Pulmonary artery endothelial cell (primary cell): Measurements from ENCODE around the gene FAM83E. TPM values are rescaled to one million over a fixed set of nuclear protein-coding genes. Genes with fewer than 3 reads are reported as not detected.

Experiments used
- DNase-seq: peaks from one replicate; pipeline ENCODE4 v3.0.0-alpha.2; 2011; ENCODE audit warnings: low read depth, low spot score
- total RNA-seq: library from RNA; depleted of rRNA; stranded (reverse); fragments of >200 nt; gene quantifications from 2 replicates; pipeline ENCODE4 v1.2.3, GENCODE V29; 2014

FAM83E gene
- total RNA-seq, 1 donor from 2014 or later, result 0.73 TPM

DNA sequence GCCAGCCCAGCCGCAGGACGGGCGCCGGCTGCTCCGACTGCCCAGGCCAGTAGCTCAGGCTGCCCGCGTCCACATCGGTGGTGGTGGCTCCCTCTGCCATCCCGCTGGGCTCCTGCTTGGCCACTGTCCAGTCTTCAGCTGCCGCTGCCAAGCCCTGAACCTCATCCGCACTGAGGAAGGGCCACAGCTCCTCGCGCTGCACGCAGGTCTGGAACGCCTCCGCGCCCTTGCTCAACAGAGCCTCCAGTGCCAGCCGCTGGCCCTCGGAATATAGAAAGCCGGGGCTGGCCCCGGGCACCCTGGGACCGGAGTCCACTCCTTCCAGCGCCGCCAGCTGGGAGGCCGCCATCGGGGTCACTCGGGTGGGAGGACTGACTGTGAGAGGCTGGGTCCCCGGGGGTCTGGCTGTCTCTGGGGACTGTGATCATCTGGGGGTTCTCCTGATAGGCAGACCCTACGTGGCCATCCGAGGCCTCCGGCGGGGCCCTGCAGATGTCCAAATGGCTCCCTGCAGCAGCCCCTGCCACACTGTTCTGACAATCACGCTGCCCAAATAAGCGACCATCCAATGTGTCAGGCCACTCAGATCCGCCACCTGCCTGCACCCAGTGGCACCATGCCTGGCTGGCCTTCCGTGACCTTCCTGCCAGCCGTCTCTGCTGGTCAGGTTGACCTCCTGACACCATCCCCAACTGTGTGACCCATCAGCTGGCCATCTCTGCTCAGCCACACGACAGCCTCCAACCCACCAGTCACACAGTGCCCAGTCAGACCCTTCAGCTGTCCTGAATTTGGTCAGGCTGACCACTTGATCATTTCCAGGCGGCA, 1.6 kb downstream of the FAM83E start:
- DNase-seq, result no peak

DNA sequence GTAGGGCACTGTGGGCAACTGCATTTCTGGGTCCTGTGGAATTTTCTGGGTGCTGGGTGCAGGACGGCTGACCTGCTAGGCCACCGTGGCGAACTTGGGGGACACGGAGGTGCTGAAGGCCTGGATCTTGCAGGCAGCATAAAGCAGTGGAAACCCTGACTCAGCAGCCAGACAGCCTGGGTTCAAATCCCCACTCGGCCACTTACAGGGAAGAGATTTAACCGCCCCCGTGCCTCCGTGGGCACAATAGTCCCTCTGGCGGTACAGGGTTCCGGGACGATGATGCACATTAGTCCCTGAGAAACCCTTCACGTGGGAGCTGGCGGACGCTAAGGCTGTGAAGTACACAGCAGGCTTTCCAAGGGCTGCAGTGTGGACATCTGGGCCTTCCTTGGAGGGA, 3.0 kb downstream of the FAM83E start:
- no peak for DNase-seq

DNA sequence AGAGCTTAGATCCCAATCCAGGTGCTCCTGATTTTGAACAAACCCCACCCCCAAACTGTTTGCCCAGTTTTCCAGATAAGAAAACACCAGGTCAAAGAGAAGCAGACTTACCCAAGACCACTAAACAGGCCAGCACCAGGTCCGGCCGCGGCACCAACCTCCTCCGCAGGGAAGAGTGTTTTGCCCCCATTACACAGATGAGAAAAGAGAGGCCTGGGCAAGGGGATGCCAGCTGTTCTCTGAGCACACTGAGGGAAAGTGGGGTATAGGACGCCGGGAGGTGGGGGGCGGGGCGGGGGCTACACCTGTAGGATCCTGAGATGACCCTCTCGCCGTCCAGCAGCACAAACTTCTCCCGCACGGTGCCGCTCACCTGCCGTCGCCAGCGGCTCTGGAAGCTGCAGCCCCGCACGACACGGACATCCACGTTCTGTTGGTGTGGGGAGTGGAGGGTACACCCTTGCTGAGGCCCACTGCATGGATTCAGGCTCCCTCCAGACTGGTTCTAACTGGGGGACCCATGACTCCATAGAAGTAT, 5.2 kb downstream of the FAM83E start:
- no peak for DNase-seq

DNA sequence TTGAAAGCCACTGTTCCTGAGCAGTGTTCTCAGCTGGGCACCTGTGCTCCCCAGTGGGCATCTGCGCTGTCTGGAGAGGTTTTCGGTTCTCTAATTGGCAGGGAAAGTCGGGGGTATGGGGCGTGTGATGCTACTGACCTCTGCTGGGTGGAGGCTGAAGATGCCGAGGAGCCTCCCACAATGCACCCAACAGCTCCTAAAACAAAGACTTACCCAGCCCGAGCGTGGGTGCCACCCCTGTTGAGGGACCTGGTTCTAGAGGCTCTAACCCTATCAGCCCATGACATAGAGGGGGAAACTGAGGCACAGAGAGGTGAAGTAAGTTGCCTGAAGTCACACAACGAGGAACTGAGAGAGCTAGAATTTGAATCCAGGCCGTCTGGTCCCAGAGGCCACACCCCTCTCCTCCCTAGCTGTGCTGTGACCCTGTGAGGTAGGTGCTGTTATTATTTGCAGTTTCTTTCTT, 6.0 kb downstream of the FAM83E start:
- no peak for DNase-seq

DNA sequence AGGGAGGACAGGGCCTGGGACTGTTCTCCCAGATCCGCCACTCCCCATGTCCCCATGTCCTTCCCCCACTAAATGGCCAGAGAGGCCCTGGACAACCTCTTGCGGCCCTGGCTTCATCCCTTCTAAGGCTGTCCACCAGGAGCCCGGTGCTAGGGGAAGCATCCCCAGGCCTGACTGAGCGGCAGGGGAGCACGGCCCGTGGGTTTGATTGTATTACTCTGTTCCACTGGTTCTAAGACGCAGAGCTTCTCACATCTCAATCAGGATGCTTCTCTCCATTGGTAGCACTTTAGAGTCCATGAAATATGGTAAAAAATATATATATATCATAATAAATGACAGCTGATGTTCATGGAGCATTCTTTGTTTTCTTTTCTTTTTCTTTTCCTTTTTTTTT, 7.5 kb downstream of the FAM83E start:
- no peak for DNase-seq

DNA sequence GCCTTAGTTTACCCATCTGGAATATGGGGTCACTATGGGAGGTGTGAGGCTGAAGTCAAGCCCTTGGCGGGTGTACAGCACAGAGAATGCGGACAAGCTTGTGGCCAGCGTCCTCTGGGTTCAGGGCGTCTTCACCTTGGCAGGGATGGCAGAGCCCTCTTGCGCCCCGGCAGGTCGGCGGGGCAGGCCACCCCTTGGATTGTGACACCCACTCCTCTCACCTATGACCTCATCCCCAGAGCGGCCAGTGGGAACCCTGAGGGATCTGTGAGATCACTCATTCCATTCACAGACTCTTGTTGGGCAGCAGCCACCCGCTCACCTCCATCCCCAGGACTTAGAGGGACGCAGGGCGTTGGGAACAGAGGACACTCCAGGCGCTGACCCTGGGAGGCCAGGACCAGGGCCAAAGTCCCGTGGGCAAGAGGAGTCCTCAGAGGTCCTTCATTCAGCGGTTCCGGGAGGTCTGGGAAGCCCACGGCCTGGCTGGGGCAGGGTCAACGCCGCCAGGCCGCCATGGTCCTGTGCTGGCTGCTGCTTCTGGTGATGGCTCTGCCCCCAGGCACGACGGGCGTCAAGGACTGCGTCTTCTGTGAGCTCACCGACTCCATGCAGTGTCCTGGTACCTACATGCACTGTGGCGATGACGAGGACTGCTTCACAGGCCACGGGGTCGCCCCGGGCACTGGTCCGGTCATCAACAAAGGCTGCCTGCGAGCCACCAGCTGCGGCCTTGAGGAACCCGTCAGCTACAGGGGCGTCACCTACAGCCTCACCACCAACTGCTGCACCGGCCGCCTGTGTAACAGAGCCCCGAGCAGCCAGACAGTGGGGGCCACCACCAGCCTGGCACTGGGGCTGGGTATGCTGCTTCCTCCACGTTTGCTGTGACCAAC, 8.2 kb downstream of the FAM83E start, which contains the start of gene SPACA4:
Gene SPACA4, plus strand, starts transcription at position 280 of the 896 bp plus-strand sequence. Its CDS starts 237 bp downstream, at position 517.
- no peak for DNase-seq

DNA sequence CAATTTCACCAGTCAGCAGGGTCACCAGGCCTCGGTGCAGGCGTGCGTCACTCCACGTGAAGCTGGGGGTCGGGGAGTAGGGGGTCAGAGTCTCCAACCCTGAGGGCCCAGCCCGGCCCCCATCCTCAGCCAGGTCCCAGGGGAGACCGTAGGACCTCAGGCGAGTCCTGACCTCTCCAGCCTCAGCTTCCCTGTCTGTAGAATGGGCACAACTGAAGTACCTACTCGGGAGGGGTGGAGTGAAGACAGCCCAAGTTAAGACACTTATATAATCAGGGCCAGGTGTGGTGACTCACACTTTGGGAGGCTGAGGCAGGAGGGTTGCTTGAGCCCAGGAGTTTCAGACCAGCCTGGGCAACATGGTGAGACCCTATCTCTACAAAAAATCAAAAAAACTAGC, 11.0 kb downstream of the FAM83E start:
- DNase-seq, result no peak

DNA sequence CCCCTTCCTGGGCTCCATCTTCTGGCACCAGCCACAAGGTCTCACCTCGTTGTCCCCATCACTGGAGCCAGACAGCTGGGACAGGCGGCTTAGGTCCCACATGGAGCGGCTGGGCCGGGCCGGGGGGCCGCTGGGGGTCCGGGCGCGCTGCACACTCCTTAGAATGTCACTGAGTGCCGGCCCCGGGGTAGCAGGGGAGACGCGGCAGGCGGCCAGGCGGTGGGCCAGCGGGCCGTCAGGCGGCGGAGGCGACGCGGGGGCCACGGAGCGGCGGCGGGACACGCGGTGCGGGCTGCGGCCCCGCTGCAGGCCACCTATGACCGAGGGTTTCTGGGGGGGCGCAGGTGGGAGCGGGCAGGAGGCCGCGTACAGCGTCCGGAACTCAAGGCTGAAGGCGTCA, 11.4 kb downstream of the FAM83E start:
- no peak for DNase-seq

DNA sequence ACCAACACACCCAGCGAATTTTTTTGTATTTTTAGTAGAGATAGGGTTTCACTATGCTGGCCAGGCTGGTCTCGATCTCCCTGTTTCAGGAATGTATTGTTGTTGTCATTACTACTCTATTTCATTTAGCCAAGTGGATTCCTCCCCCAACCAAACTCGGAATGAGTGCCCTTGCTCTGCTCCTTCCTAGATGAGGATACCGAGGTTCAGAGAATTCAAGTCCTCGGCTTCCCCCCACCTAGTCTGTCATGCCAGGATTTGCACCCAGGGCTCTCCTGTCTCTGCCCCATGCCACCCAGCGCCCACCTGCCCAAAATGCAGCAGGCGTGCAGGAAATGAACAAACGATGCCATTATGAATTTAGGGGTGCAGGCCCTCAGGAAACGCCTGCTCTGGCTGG, 11.9 kb downstream of the FAM83E start:
- DNase-seq, result no peak

DNA sequence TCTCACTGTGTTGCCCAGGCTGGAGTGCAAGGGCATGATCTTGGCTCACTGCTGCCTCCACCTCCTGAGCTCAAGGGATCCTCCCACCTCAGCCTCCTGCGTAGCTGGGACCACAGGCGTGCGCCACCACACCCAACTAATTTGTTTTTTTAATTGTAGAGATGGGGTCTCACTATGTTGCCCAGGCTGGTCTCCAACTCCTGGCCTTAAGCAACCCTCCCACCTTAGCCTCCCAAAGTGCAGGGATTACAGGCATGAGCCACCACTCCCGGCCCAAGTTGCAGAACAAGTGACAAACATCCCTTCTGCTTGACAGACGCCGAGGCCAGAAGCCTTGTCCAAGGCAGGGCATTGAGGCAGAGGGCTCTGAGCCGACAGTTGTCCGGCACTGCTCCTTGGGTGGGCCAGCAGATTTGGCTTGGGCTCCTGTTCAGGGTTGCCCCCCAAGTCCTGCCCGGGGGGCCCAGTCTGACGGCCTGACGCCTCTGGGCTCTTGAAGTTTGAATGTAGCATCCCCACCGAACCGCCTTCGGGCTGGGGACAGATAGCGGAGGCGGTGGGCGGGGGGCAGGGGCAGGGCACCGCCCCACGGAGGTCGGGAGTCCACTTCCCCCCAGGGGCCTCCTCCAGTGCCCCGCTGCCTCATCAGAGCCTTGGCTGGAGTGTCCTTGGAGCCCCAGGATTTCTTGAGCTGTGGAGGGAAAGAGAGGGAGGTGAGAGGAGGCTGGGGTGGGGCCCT, 14.0 kb downstream of the FAM83E start:
- no peak for DNase-seq

DNA sequence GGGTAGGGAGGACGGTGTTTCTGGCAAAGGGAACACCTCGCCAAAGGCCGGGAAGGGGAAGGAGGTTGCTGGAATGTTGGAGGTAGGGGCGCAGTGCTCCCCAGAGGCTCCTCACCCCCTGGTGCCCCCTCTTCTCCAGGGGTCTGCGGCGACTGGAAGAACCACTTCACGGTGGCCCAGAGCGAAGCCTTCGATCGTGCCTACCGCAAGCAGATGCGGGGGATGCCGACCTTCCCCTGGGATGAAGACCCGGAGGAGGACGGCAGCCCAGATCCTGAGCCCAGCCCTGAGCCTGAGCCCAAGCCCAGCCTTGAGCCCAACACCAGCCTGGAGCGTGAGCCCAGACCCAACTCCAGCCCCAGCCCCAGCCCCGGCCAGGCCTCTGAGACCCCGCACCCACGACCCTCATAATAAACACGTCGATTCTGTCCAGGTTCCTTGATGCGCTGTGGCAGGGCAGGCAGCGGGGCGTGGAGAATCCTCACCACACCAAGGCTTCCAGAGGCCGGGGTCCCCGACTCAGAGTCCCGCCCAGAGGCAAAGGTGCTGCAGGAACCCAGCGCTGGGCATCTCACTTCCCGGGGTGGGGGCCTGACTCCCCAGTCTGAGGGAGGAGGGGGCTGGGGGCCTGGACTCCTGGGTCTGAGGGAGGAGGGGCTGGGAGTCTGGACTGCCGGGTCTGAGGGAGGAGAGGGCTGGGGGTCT, 15.7 kb downstream of the FAM83E start:
- no peak for DNase-seq

DNA sequence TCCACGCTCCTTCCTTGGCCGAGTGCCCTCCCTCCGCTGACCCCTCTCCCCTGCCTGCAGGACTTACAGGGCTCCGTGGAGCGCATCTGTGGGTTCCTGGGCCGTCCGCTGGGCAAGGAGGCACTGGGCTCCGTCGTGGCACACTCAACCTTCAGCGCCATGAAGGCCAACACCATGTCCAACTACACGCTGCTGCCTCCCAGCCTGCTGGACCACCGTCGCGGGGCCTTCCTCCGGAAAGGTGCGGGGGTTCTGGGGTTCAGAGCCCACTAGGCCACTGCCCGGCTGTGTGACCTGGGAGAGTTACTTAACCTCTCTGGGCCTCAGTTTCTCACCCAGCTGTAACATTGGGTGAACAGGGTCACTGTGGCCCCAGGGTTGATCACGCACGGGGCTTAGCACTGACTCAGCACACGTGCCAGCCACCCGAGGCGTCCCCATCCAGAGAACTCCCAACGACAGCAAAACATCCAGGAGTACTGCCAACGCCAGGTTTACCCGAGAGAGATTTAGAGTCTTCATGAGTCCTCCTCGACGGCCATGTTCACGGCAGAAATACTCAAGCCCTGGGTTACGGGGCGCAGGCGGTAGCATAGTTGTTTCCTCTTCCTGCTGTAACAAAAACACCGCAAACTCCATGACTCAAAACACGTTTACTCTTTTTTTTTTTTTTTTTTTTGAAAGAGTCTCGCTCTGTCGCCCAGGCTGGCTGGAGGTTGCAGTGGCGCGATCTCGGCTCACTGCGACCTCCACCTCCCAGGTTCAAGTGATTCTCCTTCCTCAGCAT, 18.0 kb downstream of the FAM83E start:
- DNase-seq, result no peak

DNA sequence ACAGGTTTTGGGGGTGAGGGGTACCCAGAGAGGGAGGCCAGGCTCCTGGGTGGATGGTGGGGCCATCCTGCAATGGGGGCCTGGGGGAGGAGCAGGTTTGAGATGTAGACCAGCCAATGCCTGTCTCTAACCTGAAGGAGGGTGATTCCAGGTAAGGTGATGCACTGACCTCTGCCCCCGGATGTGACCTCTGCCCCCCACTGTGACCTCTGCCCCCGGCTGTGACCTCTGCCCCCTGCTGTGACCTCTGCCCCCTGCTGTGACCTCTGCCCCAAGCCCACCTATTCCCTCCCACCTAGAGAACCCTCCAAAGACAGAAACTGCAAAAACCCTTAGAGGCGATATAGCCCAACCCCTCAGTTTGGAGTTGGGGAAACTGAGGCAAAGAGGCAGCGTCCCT, 18.6 kb downstream of the FAM83E start:
- no peak for DNase-seq

DNA sequence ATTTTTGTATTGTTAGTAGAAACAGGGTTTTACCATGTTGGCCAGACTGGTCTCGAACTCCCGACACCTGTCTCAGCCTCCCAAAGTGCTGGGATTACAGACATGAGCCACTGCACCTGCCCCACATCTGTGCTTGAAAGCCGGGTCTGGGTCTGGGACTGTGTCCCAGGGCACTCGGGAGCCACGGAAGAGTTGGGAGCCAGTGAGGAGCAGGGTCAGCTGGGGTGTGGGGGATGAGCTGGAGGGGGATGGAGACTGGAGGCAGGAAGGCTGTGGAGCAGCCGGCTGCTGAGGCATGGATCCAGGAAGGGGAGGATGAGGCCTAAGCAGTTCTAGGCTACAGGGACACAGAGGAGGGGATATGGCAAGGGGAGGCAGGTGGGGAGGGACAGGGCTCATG, 19.0 kb downstream of the FAM83E start:
- DNase-seq, result no peak

DNA sequence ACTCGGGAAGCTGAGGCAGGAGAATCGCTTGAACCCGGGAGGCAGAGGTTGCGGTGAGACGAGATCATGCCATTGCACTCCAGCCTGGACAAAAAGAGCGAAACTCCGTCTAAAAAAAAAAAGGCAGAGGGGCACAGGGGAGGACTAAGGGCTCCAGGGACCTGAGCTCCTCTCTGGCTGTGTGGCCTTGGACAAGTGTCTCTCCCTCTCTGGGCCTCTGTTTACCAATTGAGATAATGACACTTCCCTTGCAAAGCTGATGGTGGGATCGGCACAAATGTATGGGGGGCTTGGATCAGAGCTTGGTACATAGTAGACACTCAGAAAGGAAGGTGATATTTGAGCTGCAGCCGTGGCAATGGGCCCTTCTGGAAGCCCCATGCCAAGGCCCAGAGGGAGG, 19.7 kb downstream of the FAM83E start:
- DNase-seq, result no peak

DNA sequence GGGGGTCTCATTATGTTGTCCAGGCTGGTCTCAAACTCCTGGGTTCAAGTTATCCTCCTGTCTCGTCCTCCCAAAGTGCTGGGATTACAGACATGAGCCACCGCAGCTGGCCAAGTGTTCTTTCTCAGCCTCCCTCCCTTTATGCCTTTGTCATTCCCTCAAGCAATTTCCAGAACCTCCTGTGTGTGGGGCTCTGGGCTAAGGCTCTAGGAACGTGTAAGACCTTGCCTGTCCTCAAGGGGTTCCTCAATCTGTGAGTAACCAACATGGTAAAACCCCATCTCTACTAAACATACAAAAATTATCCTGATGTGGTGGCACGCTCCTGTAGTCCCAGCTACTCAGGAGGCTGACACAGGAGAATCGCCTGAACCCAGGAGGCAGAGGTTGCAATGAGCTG, 23.9 kb downstream of the FAM83E start:
- DNase-seq, result no peak

DNA sequence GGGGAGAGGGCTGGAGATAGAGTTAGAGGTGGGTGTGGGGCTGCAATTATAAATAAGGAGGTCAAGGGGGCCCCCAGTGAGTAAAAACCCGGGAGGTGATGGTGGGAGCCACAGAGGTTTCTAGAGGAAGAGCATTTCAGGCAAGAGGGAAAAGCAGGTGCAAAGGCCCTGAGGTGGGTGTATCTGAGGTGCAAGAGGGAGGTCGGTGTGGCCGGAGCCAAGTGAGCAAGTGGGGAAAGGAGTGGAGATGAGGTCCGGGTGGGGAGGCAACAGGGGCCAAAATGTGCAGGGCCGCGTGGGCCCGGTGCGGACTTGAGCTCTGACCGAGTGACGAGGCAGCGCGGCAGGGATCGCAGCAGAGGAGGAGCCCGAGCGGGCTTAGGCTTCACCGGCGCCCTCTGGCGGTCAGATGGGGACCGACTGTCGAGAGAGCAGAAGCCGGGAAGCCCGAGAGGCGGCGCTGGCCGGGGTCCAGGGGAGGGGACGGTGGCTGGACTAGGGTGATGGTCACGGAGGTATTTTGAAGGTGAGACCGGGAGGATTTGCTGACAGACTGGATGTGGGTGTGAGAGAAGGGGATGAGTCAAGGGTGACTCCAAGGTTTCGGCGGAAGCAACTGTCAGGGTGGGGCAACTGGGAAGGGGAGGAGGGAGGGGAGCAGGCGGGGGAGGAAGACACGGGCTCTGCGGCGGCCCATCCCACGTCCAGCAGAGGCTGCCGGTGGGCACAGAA, 26.0 kb downstream of the FAM83E start:
- no peak for DNase-seq

DNA sequence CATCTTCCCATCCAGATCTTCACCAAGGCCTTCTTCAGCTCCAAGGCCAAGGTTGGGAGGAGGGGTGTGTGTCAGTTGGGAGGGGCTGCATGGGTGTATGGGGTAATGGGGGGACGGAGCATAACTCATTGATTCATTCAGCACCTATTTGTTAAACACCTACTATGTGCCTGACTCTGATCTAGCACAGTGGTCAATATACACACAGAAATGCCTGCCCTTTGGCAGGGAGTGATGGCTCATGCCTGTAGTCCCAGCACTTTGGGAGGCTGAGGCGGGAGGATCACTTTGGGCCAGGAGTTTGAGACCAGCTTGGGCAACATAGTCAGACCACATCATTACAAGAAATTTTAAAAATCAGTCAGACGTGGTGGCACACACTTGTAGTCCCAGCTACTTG, 27.5 kb downstream of the FAM83E start:
- DNase-seq, result no peak

DNA sequence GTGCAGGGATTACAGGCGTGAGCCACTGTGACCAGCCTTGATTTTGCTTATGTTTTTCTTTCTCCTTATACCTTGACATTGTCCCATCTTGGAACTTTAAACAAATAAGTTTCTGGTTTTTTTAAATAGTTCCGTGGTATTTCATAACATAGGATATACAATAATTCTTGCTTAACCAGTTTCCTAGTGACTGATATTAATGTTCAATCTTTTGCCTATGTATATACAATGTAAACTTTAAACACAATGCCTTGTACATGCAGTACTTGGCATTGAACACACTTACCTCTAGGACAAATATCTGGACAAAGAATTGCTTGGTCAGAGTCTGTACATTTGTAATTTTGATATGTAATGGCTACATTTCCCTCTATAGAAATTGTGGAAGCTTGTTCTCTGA, 32.7 kb downstream of the FAM83E start:
- no peak for DNase-seq
